Activated CD8-positive, alpha-beta T cell treated with anti-CD3 and anti-CD28 coated beads, Interleukin-2, amount 10 ng/mL, durations not matched to agents 7 days and 5 days (primary cell): ENCODE results near the gene DSC3. TPM values are rescaled to one million over a fixed set of nuclear protein-coding genes. Genes with fewer than 3 reads are reported as not detected.
"Not testable (repeated sequence)": the region's sequence is repeated elsewhere in the genome, so short reads cannot be mapped to it uniquely, and the experiment has no call there.

Experiments
- ATAC-seq: fragments of 150-1000 bp; cut with Tn5 transposase; one replicate; pipeline ENCODE4 v1.10.0; 2021; ENCODE audit warnings: moderate library complexity
- CTCF ChIA-PET: fragments of 350-600 bp; sonication (Branson Sonifier 250); formaldehyde crosslinking; loops from one replicate; lab custom pipeline; 2021; ENCODE audit warnings: antibody characterized with exemption; lab: Charles Lee
- POLR2A ChIA-PET: fragments of 350-600 bp; sonication (Branson Sonifier 250); formaldehyde crosslinking; loops from one replicate; lab custom pipeline; 2021; ENCODE audit warnings: antibody characterized with exemption; lab: Charles Lee
- DNase-seq: peaks from one replicate; pipeline ENCODE4 v3.0.0-alpha.2; 2020
- H3K27ac Mint-ChIP-seq: one replicate; pipeline ENCODE4 v1.8.0; 2021; ENCODE audit warnings: mild to moderate bottlenecking, mixed read lengths
- H3K27me3 Mint-ChIP-seq: one replicate; pipeline ENCODE4 v1.8.0; 2021; ENCODE audit warnings: low read depth, mixed read lengths
- H3K36me3 Mint-ChIP-seq: one replicate; pipeline ENCODE4 v1.8.0; 2021; ENCODE audit warnings: low read depth, mixed read lengths
- H3K4me1 Mint-ChIP-seq: one replicate; pipeline ENCODE4 v1.8.0; 2021; ENCODE audit warnings: low read depth, mixed read lengths
- H3K4me3 Mint-ChIP-seq: one replicate; pipeline ENCODE4 v1.8.0; 2021; ENCODE audit warnings: mild to moderate bottlenecking, mixed read lengths
- H3K9me3 Mint-ChIP-seq: one replicate; pipeline ENCODE4 v1.8.0; 2022; ENCODE audit warnings: mixed read lengths; ENCODE audit not compliant: insufficient read depth
- total RNA-seq, 2 experiments: library from RNA; stranded (reverse); gene quantifications; one replicate each; pipeline ENCODE4 v1.2.3, GENCODE V29; 2021

The DSC3 gene
- total RNA-seq, 2 experiments from 2014 or later = not detected

DNA sequence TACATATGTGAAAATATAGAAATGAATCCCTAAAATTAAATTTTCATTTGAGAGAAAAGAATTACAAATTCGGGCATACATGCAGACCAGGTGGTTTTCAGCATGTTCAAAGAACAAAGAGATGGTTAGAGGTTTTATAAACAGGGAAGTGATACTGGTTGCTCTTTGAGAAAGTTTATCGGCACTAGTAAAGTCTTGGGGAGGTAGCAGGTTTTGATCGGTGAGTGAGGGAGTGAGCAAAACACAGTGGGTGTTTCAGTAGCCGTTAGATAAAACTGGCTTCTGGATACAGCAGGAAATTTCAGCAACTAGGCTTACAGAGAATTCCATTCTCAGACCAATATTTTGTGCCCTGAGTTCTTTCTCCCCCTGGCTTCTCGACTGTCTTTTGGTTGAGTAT is 51.1 kb downstream of the DSC3 start:
- no peak overlapping the region for H3K4me3 Mint-ChIP-seq
- no peaks in the 10 kb centered on the region for H3K36me3 Mint-ChIP-seq
- CTCF ChIA-PET = no interaction called here
- no peaks in the 10 kb centered on the region for H3K9me3 Mint-ChIP-seq
- POLR2A ChIA-PET = no interaction called here
- DNase-seq = no peak
- no peak overlapping the region for H3K27ac Mint-ChIP-seq
- no peaks in the 10 kb centered on the region for H3K27me3 Mint-ChIP-seq
- no peaks in the 10 kb centered on the region for H3K4me1 Mint-ChIP-seq
- no peak for ATAC-seq

DNA sequence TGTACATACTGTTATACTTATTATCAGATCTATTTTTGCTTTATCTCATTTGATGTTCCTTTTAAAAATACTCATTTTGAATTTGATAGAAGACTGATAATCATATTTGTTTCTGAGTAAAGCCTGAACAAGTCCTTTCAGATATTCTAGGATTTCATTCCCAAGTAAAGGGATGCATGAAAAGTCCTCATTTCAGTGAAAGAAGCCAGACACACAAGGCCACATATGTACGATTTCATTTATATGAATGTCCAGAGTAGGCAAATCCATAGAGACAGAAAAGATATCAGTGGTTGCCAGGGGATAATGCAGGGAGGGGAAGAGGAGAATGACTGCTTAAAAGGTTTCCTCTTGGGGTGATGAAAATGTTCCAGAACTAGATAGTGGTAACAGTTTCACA is 53.4 kb downstream of the DSC3 start:
- Mint-ChIP-seq H3K4me1 (no peaks in the 10 kb centered on the region), H3K27ac (no peak overlapping the region), H3K36me3 (no peaks in the 10 kb centered on the region), H3K4me3 (no peak overlapping the region), H3K27me3 (no peaks in the 10 kb centered on the region), H3K9me3 (no peaks in the 10 kb centered on the region)
- no peak for ATAC-seq
- CTCF ChIA-PET = no interaction called here
- POLR2A ChIA-PET = no interaction called here
- DNase-seq = no peak

DNA sequence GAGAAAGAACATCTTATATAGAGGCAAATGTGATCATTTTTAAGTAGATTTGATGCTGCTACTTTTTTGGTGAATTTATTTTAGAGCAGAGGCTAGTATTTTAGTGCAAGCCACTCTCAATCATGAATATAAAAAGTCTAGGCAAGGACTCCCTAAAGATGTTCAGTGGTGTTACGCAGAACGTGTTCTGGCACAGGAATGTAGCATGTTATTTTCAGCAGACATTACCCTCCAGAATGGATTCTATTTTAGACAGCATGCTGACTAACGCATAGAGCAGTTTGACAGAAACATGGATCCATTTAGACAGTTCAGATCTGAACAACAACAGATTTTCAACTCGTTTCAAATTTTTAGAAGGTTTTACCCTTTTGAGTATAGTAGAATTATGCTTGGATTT is 54.1 kb downstream of the DSC3 start:
- Mint-ChIP-seq H3K4me1 (no peaks in the 10 kb centered on the region), H3K27ac (no peak overlapping the region), H3K4me3 (no peak overlapping the region), H3K9me3 (no peaks in the 10 kb centered on the region), H3K27me3 (no peaks in the 10 kb centered on the region), H3K36me3 (no peaks in the 10 kb centered on the region)
- POLR2A ChIA-PET = no interaction called here
- CTCF ChIA-PET = no interaction called here
- ATAC-seq (no peak), DNase-seq (no peak)

DNA sequence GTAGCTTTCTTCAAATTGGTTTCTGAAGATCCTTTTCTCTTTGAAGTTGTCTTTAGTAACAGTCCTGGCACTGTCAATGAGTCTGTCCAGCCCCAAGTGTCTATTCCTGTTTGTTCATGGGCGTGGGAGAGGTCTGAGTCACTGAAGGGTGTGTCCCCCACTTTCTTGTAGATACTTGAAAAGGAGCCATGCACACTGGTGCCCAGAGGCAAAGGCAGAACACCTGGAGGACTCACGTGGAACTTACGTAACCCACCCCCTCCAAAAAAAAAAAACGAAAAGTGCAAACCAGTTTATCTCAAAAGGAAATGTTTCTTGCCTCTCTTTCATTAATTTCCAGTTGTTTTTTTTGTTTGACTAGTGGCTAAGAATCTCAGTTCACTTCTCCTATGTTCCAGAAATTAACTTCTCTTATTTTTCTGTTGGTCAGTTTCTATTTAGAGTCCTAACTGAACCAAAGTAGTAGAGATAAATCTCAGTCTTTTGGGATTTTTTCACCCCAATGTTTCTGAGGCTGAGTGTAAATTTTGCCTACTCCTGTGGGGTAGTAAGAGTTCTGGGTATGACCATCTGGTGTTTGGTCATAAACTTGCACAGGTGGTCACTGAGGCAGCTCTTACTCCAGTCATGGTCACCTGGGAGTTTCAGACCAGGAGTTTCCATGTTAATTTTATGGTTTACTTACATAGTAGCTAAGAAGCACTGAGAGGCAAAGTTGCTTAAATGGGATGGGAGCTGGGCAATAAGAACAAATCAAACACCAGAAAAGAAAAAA is 54.9 kb downstream of the DSC3 start:
- Mint-ChIP-seq H3K36me3 (no peaks in the 10 kb centered on the region), H3K27me3 (no peaks in the 10 kb centered on the region), H3K4me1 (no peaks in the 10 kb centered on the region), H3K27ac (no peak overlapping the region), H3K9me3 (no peaks in the 10 kb centered on the region), H3K4me3 (no peak overlapping the region)
- DNase-seq (no peak), ATAC-seq (no peak)
- ChIA-PET POLR2A (no interaction called here), CTCF (no interaction called here)

DNA sequence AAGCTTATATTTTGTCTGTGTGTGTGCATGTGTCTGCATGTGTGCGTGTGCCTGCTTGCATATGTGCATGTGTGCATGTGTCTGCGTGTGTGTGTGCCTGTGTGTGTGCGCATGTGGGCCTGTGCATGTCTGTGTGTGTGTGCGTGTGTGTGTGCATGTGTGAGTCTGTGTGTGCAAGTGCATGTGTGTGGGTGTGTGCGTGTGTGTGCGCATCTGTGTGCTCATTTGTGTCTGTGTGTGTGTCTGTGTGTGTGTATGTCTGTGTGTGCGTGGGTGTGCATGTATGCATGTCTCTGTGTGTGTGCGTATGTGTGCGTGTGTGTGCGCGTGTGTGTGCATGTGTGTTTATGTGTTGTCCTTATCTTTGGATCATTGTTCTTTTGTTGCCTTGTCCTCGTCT is 56.8 kb downstream of the DSC3 start:
- Mint-ChIP-seq H3K36me3 (no peaks in the 10 kb centered on the region), H3K4me1 (no peaks in the 10 kb centered on the region), H3K27ac (no peak overlapping the region), H3K9me3 (no peaks in the 10 kb centered on the region), H3K4me3 (no peak overlapping the region), H3K27me3 (no peaks in the 10 kb centered on the region)
- ChIA-PET POLR2A (interaction anchor here (0.7 kb wide), 1 partner anchor 8 kb away, joined by 3 read pairs; no protein-coding TSS in a partner anchor), CTCF (no interaction called here)
- DNase-seq (no peak), ATAC-seq (no peak)

DNA sequence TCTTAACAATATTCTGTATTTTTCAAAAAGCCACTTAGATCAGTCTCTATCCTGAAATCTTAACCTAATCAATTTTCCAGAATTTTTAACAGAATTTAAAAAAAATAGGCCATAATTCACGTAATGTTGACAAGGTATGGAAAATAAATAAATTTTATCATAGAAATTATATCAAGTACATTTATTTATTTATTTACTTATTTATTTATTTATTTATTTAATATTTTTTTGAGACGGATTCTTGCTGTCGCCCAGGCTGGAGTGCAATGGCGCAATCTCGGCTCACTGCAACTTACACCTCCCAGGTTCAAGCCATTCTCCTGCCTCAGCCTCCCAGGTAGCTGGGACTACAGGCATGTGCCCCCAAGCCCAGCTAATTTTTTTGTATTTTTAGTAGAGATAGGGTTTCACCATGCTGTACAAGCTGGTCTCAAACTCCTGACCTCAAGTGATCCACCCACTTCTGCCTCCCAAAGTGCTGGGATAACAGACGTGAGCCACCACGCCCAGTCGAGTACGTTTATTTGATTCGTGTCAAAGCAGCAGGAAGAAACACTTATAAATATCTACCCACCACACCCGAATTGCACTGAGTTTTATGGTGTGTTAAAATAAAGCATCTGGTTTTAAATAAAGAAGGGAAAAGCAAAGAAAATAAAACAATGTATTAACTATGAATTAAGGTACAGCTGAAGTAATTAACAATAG is 60.1 kb downstream of the DSC3 start:
- H3K36me3 Mint-ChIP-seq = no peaks in the 10 kb centered on the region
- H3K27me3 Mint-ChIP-seq = no peaks in the 10 kb centered on the region
- ATAC-seq (no peak), DNase-seq (no peak)
- no peak overlapping the region for H3K27ac Mint-ChIP-seq
- no peak overlapping the region for H3K4me3 Mint-ChIP-seq
- POLR2A ChIA-PET = no interaction called here
- CTCF ChIA-PET = no interaction called here
- H3K4me1 Mint-ChIP-seq = no peaks in the 10 kb centered on the region
- H3K9me3 Mint-ChIP-seq = no peaks in the 10 kb centered on the region

DNA sequence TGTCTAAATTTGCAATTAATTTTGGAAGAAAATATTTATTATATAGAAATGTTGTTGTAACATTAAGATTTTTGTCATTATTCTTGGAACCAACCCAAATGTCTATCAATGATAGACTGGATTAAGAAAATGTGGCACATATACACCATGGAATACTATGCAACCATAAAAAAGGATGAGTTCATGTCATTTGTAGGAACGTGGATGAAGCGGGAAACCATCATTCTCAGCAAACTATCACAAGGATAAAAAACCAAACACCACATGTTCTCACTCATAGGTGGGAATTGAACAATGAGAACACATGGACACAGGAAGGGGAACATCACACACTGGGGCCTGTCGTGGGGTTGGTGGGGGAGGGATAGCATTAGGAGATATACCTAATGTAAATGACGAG is 64.5 kb downstream of the DSC3 start:
- DNase-seq, ATAC-seq, CTCF ChIA-PET, H3K4me1 Mint-ChIP-seq, H3K4me3 Mint-ChIP-seq, POLR2A ChIA-PET, H3K9me3 Mint-ChIP-seq, H3K27ac Mint-ChIP-seq, H3K27me3 Mint-ChIP-seq, H3K36me3 Mint-ChIP-seq: not testable (repeated sequence)

DNA sequence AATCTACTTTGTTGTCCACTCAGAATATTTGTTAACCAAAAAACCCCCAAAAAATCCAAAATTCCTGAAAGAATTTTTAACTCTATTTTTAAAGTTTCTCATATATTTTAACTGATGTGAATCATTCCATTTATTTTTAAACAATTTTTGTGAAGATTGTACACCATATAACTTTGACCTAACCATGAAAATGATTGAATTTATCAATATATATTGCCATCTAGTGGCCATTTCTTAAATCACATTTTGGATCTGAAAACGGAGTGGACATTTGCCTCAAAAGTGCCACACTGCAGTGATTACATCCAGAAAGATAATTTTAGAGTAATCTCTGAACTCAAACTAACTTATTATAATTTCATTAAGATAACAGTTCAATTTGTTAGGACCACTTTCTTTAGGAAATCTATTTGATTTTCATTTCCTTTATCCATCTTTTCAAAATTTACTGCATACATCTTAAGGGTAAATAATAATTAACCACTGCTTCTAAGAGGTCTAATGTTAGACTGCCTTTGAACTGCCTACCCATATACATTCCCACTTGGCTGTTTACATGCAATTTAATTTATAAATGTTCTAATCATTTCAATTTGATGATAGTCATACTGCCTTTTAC is 71.1 kb downstream of the DSC3 start:
- H3K36me3 Mint-ChIP-seq = no peaks in the 10 kb centered on the region
- no peak overlapping the region for H3K27ac Mint-ChIP-seq
- DNase-seq (no peak), ATAC-seq (no peak)
- CTCF ChIA-PET = interaction anchor here (0.8 kb wide), 1 partner anchor 9 kb away, joined by 3 read pairs; no protein-coding TSS in a partner anchor
- no peaks in the 10 kb centered on the region for H3K27me3 Mint-ChIP-seq
- no peak overlapping the region for H3K4me3 Mint-ChIP-seq
- H3K9me3 Mint-ChIP-seq = no peaks in the 10 kb centered on the region
- POLR2A ChIA-PET = no interaction called here
- H3K4me1 Mint-ChIP-seq = no peaks in the 10 kb centered on the region

DNA sequence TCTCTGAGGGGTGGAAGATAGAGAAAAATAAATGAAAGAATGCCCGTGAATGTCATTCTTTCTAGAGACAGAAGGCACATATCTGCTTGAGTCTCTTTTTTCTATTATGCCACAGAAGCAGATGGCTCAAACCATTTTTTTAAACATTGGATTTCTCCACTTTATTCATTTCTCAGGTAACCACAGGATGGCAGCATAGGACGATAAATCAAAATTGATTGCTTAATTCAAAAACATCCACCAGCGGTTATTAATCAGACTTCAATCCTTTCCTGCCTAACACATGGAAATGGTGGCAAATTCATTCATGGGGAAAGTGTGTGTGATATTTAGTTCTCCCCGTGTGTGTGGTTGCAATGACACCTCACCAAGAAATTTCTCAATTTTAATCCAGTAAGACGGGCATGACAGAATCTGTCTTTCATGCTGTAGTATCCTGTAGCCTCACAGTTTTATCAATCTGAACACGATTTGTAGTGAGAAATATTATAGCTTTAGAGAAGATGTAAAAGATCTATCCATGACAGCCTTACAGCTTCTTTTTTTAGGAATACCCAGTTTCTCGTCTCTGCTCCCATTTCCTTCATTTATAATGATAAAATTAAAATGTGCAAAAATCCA is 72.2 kb downstream of the DSC3 start:
- no peaks in the 10 kb centered on the region for H3K27me3 Mint-ChIP-seq
- no peaks in the 10 kb centered on the region for H3K9me3 Mint-ChIP-seq

DNA sequence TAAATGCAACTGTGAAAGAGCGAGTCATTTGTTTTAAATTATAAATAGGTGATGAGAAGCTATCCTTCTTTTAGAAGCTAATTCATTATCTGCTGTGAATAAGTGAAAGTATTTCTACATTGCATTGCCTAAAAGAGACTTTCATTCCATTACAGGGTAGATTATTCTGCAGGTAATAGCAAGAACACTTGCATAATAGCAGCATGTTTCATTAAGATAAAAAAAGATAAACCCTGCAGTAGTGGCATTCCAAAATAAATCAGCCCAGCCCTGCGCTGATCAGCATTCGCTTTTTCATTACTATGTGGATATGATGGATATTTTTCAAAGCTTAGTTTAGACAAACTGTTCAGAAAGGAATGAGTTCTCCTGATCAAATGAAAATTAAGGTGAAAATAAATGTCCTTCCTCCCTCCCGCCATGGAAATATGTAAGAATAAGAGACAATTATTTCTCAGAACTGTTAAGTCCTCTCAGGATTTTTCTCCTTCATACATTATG is 72.8 kb downstream of the DSC3 start:
- Mint-ChIP-seq H3K27ac (no peak overlapping the region), H3K4me1 (no peaks in the 10 kb centered on the region), H3K4me3 (no peak overlapping the region), H3K9me3 (no peaks in the 10 kb centered on the region), H3K27me3 (no peaks in the 10 kb centered on the region), H3K36me3 (no peaks in the 10 kb centered on the region)
- no peak for DNase-seq
- ChIA-PET POLR2A (no interaction called here), CTCF (no interaction called here)
- no peak for ATAC-seq

More for the DNA sequence above, 72.2 kb downstream of the DSC3 start:
- ChIA-PET CTCF (interaction anchor here (0.8 kb wide), 1 partner anchor 8 kb away, joined by 3 read pairs; no protein-coding TSS in a partner anchor), POLR2A (no interaction called here)
- Mint-ChIP-seq H3K36me3 (no peaks in the 10 kb centered on the region), H3K4me1 (no peaks in the 10 kb centered on the region), H3K27ac (no peak overlapping the region), H3K4me3 (no peak overlapping the region)
- no peak for ATAC-seq
- DNase-seq = no peak

DNA sequence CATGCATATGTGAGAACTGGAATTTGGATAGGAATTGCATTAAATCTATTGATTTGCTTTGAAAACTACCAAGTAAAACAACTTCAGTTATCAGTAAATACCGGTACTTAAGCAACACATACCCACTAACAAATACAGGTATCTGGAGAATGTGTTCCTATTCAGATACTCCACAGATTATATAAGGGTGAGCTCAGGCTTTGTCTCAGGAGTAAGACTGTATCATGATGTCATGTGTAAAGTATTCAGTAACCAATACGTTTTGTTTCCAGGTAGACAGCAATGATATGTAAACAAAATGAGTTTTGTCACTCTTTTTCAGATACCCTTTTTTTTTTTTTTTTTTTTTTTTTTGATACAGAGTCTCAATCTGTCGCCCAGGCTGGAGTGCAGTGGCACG is 74.8 kb downstream of the DSC3 start:
- ATAC-seq = no peak
- POLR2A ChIA-PET = no interaction called here
- Mint-ChIP-seq H3K27ac (no peak overlapping the region), H3K4me1 (no peaks in the 10 kb centered on the region), H3K27me3 (no peaks in the 10 kb centered on the region), H3K4me3 (no peak overlapping the region), H3K9me3 (no peaks in the 10 kb centered on the region), H3K36me3 (no peaks in the 10 kb centered on the region)
- DNase-seq = no peak
- CTCF ChIA-PET = no interaction called here

DNA sequence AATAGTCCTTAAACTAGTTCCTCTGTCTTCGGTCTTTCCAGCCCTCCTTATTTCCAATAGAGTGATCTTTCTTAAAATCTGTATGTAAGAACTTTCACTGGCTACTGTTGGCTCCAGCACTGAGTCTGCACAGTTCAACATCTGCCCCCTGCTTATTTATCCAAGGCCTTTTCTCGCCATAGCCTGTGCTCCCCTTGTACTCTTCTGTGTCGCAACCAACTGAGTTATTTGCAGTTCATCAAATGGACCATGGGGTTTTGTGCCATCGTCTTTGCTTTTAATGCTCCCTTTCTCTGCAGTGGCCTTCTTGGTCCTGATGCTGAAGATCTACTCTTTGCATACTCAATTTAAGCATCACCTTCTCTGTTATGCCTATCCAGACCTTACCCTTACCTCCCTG is 77.3 kb downstream of the DSC3 start:
- ATAC-seq = no peak
- no peaks in the 10 kb centered on the region for H3K27me3 Mint-ChIP-seq
- POLR2A ChIA-PET = no interaction called here
- no peak for DNase-seq
- no peaks in the 10 kb centered on the region for H3K4me1 Mint-ChIP-seq
- no peaks in the 10 kb centered on the region for H3K9me3 Mint-ChIP-seq
- H3K4me3 Mint-ChIP-seq = no peak overlapping the region
- H3K27ac Mint-ChIP-seq = no peak overlapping the region
- CTCF ChIA-PET = no interaction called here
- H3K36me3 Mint-ChIP-seq = no peaks in the 10 kb centered on the region
